ENCODE results near the gene ARMC6.

- no peak for TF ChIP-seq CTCF (IDR thresholded peaks at IDR 0.05; ENCODE audit: borderline replicate concordance, extremely low read depth, low read length, poor library complexity, severe bottlenecking)
- TF ChIP-seq EZH2 (IDR thresholded peaks at IDR 0.05; ENCODE audit: borderline replicate concordance, low read depth, low read length, severe bottlenecking): no peak
Measured at GRCh38 chr19:18996351-18996750, 37.1 kb upstream of the ARMC6 start.

All from DND-41 (cell line).